Testis (tissue), 2 donors: Measurements from ENCODE around the gene BCOR.

ENCODE experiments used
- CTCF ChIP-seq, 3 experiments: fragments of 450-650 bp in 2 of 3; fragments of 200-600 bp in 1 of 3; sonication (generic) in 1 of 3; IDR thresholded peaks; one replicate each; pipeline ENCODE4 v1.5.1; 2016 to 2019; ENCODE audit warnings: antibody characterized with exemption in 3 of 3, mild to moderate bottlenecking in 2 of 3, moderate library complexity in 1 of 3
- POLR2A ChIP-seq: fragments of 450-650 bp; IDR thresholded peaks from one replicate; pipeline ENCODE4 v1.6.1; 2017; ENCODE audit warnings: antibody characterized with exemption, mild to moderate bottlenecking, moderate library complexity

GRCh38 chrX:40090050-40090804, 7.5 kb downstream of the BCOR start:
- TF ChIP-seq CTCF (IDR thresholded peaks at IDR 0.05) (no peak), POLR2A (no peak)
